ENCODE data around the gene ITIH4. TPM values are rescaled to one million over a fixed set of nuclear protein-coding genes. Genes with fewer than 3 reads are reported as not detected.

ITIH4 gene
- total RNA-seq, 3 donors from 2014 or later (not counting 1 experiment from before 2014, with no cell fraction given), result 28.2 to 33.0 (median 32.8) TPM

- WGBS (ENCODE audit: insufficient coverage), result 92% methylated on average over 3 of the region's 3 CpGs
- TF ChIP-seq CTCF (IDR thresholded peaks at IDR 0.05), result no peak
- Mint-ChIP-seq H3K27ac (no peak overlapping the region), H3K4me3 (no peak overlapping the region), H3K4me1 (peaks cover 6 to 22% of the 10 kb centered on the region in 2 donors), H3K36me3 (no peaks in the 10 kb centered on the region), H3K27me3 (ENCODE audit: low read depth in 2 of 2) (peaks cover 0 to 3% of the 10 kb centered on the region in 2 donors), H3K9me3 (no peaks in the 10 kb centered on the region)
- intact Hi-C loops (cut with micrococcal nuclease), result no loop called here
- H3K27ac ChIP-seq (ENCODE audit: low read length), result no peak overlapping the region
- no peak for ATAC-seq
- peaks cover 18% of the 10 kb centered on the region for H3K4me1 ChIP-seq (ENCODE audit: control insufficient read depth, insufficient read depth, low read length)
- DNase-seq, result no peak
- no peak overlapping the region for H3K4me3 ChIP-seq (ENCODE audit: low read length)
- H3K27me3 ChIP-seq (ENCODE audit: control insufficient read depth, insufficient read depth, low read length), result no peaks in the 10 kb centered on the region
- no peaks in the 10 kb centered on the region for H3K36me3 ChIP-seq (ENCODE audit: control insufficient read depth, insufficient read depth, low read length)
- no peaks in the 10 kb centered on the region for H3K9me3 ChIP-seq (ENCODE audit: control insufficient read depth, insufficient read depth, low read length)
Observed at GRCh38 chr3:52783211-52783555, 47.3 kb downstream of the ITIH4 start.

GRCh38 chr3:52782412-52783210 is 47.9 kb downstream of the ITIH4 start:
- H3K4me3 ChIP-seq (ENCODE audit: low read length), result no peak overlapping the region
- peaks cover 0 to 3% of the 10 kb centered on the region in 2 donors for H3K27me3 Mint-ChIP-seq (ENCODE audit: low read depth in 2 of 2)
- H3K27ac ChIP-seq (ENCODE audit: low read length), result no peak overlapping the region
- ATAC-seq, result no peak
- no peak overlapping the region for H3K4me3 Mint-ChIP-seq
- H3K4me1 Mint-ChIP-seq, result peaks cover 6 to 25% of the 10 kb centered on the region in 2 donors
- H3K36me3 Mint-ChIP-seq, result no peaks in the 10 kb centered on the region
- intact Hi-C loops (cut with micrococcal nuclease), result no loop called here
- H3K36me3 ChIP-seq (ENCODE audit: control insufficient read depth, insufficient read depth, low read length), result no peaks in the 10 kb centered on the region
- H3K9me3 ChIP-seq (ENCODE audit: control insufficient read depth, insufficient read depth, low read length), result no peaks in the 10 kb centered on the region
- peak in 1 of 2 donors; percentile 10 for DNase-seq
- WGBS (ENCODE audit: insufficient coverage), result 85% methylated on average over 11 of the region's 12 CpGs
- H3K27me3 ChIP-seq (ENCODE audit: control insufficient read depth, insufficient read depth, low read length), result no peaks in the 10 kb centered on the region
- H3K4me1 ChIP-seq (ENCODE audit: control insufficient read depth, insufficient read depth, low read length), result peaks cover 22% of the 10 kb centered on the region
- H3K27ac Mint-ChIP-seq, result no peak overlapping the region
- TF ChIP-seq CTCF (IDR thresholded peaks at IDR 0.05), result no peak
- H3K9me3 Mint-ChIP-seq, result no peaks in the 10 kb centered on the region

GRCh38 chr3:52781741-52782140 is 48.7 kb downstream of the ITIH4 start:
- intact Hi-C loops (cut with micrococcal nuclease), result no loop called here
- ATAC-seq, result peak; percentile 62 to 79 (median 65)
- no peak overlapping the region for H3K27ac ChIP-seq (ENCODE audit: low read length)
- TF ChIP-seq CTCF (IDR thresholded peaks at IDR 0.05), result no peak
- Mint-ChIP-seq H3K27ac (peak overlapping the region in 1 of 2 donors; percentile 16), H3K4me1 (peaks cover 6 to 25% of the 10 kb centered on the region in 2 donors), H3K4me3 (no peak overlapping the region), H3K36me3 (no peaks in the 10 kb centered on the region), H3K27me3 (ENCODE audit: low read depth in 2 of 2) (peaks cover 0 to 3% of the 10 kb centered on the region in 2 donors), H3K9me3 (no peaks in the 10 kb centered on the region)
- H3K36me3 ChIP-seq (ENCODE audit: control insufficient read depth, insufficient read depth, low read length), result no peaks in the 10 kb centered on the region
- no peaks in the 10 kb centered on the region for H3K27me3 ChIP-seq (ENCODE audit: control insufficient read depth, insufficient read depth, low read length)
- peaks cover 22% of the 10 kb centered on the region for H3K4me1 ChIP-seq (ENCODE audit: control insufficient read depth, insufficient read depth, low read length)
- no peak overlapping the region for H3K4me3 ChIP-seq (ENCODE audit: low read length)
- H3K9me3 ChIP-seq (ENCODE audit: control insufficient read depth, insufficient read depth, low read length), result no peaks in the 10 kb centered on the region
- 31% methylated on average over 13 of the region's 13 CpGs for WGBS (ENCODE audit: insufficient coverage)
- peak in 1 of 2 donors; percentile 14 for DNase-seq

All from natural killer cell (primary cell).